ENCODE data around the gene CPS1.

Gene CPS1

DNA sequence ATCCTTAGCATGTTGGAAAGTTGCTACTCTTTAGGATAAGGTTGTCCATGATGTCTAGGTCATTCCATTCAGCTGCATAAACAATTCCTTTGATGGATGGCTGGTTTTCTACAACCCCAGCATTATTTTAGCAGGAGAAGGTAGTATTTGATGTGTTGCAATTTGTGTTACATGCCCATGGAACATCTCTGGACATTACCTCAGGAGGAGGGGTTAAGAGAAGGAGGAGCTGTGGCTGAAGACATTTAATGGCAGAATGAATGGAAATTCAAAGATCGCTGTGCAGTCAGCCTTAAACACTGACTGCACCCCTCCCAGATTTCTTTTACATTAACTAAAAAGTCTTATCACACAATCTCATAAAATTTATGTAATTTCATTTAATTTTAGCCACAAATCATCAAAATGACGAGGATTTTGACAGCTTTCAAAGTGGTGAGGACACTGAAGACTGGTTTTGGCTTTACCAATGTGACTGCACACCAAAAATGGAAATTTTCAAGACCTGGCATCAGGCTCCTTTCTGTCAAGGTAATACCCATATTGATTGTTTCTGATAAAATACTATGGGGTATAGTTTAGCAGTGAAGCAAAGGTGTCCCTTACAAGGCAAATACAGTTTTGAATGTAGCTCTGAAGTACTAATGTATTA is at the start of gene CPS1:
Gene CPS1, plus strand, starts transcription at position 271 of the 652 bp plus-strand sequence. Its CDS starts 135 bp downstream, at position 406.
- no peak for DNase-seq

DNA sequence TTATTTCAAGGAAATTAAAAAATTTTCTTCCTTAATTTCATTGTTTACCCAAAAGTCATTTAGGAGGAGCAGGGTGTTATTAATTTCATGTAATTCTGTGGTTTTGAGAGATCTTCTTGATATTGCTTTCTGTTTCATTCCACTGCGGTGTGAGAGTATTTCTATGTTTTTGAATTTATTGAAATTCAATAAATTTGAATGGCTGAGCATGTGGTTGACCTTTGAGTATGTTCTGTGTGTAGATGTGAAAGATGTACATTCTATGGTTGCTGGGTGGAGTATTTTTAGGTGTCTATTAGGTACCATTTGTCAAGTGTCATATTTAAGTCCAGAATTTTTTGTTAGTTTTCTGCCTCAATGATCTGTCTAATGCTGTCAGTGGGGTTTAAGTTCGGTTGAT is 40.5 kb upstream of the CPS1 start:
- DNase-seq, result no peak

DNA sequence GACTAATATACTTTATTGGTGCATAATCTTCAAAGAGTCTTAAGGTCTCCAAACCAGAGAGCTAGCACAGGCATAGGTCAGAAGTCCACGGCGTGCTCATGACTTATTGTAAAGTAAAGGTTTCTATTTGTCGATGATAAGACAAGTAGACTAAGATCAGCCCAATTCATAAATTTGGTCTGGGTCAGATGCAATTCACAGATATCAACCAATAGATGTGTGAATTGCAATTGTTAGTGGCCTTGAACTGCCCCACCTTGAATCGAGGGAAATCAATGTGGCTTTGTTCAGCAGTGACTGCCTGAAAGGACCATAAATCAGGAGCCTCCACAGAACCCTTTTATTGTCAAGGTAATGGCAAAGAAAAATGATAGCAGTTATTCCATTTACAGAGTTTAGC is 39.1 kb upstream of the CPS1 start:
- DNase-seq, result no peak

DNA sequence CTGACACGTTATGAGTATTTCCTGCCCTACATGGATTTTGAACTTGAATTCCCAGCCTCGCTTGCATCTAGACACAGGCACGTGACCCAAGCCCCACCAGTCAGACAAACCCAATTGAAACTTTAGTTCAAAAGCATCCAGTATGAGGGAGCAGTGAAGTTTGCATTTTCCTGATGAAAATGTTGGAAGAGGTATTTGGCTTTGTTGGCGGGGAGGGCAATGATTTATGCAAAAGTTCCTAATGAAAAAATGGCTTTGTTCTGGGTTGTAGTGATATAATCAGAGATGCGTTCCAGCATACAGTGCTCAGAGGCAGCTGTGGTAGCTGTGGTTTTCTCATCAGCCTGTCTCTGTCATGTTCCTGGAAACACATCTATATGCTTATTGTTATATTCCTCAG is 36.8 kb upstream of the CPS1 start:
- DNase-seq, result no peak

DNA sequence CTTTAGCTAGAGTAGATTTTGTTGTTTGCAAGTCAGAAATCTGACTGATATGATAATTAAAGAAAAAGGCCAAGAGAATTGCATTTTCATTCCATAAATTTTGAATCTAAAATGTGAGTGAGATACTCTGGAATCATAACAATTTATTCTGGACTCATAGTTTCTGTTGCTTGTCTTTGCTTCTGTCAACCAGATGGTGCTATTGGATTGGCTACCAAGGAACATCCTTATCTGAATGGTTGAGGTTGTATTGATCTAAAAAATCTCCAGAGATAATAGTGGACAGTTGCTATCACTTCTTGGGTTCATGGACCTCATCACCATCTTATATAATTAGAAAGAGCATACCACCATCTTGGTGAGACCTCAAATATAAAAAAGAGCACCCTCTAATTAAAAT is 34.0 kb upstream of the CPS1 start:
- DNase-seq, result no peak

DNA sequence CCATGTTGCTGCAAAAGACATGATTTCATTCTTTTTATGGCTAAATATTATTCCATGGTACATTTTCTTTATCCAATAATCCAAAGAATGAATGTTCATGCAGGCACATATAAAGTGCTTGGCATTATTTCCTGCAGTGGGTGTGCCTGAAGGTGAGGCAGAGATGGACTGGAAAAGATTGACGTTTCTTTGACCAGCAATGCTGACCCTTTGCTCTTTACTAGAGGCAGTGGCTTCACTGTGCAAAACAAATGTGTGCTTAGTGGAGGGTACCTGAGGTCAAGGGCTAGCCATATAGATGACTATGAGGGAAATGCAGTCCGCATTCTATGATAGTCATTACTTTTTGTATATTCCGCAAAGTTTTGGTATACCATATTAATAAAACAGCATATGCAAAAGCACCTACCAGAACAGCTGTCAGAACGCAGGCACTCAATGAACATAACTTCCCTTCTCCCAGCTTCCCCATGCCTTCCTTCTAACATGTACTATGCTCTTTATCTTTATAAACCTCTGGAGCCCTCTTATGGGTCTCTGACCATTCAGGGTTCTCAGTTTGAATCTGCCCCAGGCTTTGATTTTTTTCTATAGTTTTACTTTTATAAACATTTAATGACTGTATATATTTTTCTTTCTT is 32.6 kb upstream of the CPS1 start:
- DNase-seq, result no peak

DNA sequence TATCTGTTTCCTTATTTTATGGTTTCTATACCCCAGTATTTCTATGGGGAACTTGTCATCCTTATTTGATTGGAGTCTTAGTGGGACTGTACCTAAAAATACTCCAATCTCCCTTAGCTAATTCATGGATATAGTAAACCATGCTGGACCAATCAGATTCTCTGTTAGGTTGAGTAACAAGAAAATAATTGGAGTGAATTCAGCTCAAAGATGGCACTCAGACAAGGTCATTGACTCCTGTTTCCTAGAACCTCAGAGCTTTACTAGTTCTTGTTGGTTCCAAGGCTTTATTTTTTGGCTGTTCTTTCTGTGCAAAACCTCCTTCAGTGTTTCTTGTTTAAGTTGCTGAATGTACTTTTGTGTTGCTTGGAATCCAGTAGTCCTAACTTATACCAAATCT is 31.9 kb upstream of the CPS1 start:
- no peak for DNase-seq

DNA sequence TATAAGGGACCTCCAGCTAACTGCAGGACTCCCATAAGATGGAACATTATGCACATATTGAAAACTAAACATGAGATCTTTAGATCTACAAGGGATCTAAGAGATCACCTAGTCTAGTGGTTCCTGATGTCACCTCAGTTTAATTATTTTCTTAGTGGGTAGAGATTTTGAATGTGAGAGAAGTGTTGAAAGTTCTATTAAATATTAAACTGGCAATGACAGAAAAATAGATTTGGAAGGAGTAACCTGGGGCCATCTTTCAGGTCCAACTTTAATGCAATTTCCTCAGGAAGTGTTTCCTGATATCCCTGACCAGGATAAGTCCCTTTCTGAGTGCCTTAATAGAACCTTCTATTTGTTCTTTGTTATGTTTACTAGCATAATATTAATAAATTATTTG is 29.1 kb upstream of the CPS1 start:
- no peak for DNase-seq

DNA sequence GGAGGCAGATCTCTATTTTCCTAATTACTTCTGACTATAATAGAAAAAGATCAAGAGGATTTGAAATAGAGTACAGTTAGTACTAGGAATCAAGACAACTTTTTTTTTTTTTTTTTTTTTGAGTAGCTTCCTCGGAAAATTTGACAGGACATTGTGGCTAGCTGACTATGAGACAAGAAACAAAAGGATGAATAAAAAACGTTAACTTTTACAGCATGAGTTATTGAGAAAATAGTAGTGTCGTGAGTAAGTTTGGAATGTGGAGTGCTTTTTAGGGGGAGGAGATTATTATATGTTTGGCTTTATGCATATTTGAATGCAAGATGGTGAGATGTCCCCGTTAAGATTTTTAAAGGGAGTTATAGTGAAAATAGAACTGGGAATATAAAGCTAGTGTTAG is 27.7 kb upstream of the CPS1 start:
- no peak for DNase-seq

DNA sequence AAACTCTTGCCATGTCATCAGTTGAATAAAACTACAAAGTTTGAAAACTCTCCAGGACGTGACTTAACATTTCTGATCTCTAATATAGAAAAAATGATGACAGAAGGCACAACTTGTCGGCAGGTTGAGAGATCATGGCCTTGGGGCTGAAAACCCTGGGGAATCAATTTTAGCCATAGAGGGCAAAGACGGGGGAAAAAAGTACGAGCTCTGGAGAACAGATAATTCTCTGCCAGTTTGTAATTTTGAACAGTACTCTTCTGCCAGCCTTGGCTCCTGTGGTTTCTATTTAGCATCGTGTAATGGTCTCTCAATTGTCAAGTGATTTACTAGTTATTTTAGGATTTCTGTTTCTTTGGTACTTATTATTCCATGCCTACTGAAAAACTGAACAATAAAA is 25.3 kb upstream of the CPS1 start:
- no peak for DNase-seq

DNA sequence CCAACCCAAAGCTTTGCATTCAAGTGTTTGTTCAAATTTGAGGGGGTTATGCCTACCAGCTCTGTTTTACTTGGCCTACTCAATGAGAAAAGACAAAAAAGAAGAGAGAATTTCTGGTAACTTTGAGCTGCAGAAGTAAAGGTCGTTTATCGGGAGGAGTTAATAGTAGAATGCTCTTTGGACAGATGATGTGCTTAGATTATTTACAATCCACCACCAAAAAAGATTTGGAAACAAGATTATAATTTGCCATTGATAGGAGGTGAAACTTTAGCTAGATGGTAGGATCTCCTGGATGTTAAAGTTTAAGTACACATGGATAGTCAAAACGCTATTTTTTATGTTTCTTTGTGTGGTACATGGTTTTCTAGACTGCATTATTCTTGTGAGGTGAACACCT is 24.9 kb upstream of the CPS1 start:
- no peak for DNase-seq

DNA sequence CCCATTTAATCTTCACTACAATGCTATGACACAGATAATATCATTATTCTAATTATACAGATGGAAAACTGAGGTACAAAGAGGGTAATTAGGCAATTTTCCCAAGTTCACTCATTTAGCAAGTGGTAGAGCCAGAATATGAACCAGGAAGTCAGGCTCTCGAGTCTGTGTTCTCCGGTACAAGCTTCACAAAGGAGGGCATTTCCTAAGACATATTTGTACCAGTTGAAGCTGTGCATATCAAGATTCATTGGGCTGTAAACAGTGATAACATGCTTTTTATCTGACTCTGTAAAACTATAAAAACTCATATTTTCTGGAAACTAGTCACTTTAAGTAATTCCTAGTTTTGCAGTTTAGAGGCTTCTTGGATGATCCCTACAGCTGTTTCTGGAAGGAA is 23.0 kb upstream of the CPS1 start:
- no peak for DNase-seq

DNA sequence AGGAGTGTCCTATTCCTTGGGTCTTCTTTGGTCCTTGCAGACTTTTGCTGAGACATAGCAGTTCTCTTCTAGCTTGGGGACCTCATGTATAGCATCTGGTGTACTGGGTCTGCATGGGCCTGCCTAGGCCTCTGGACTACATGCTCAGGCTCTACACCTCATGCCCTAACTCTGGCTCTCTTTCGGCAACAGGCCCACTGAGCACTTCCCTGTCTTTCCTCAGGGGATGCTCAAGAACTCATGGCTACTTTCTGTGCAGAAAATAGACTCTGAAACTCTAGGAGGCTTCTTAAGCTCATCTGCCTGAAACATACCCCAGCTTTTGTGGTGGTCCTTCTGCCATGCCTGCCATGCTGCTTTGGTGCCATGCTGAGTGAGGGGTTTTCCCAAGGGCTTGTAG is 21.5 kb upstream of the CPS1 start:
- DNase-seq, result no peak

DNA sequence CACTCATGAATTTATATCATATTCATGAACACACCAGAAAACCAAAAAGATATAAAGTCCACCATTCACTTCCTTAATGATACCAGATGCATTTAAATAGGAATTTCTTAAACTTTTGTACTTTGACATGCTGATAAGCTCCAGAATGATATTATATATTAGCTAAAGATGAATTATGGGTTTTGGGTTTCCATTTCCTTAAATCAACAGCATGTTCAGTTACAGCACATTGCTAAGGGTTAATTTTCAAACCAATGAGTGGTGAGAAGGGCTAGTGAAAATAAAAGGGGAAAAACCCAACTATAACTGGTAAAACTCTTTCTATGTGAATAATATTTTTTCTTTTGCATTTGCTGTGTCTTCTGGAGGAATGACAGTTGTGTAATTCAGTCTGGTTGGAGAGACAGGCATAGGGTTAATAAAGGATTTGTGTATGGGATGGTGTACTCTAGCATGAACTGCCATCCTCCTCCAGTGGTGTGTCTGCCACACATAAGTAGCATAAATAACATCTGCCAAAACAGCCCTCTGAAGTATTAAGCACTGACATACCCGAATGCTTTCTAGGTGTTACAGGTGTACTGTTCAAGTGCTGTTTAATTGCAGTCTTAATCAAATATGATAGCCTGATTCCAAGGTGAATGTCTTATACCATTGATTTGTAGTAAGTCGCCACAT is 19.3 kb upstream of the CPS1 start:
- DNase-seq, result no peak

DNA sequence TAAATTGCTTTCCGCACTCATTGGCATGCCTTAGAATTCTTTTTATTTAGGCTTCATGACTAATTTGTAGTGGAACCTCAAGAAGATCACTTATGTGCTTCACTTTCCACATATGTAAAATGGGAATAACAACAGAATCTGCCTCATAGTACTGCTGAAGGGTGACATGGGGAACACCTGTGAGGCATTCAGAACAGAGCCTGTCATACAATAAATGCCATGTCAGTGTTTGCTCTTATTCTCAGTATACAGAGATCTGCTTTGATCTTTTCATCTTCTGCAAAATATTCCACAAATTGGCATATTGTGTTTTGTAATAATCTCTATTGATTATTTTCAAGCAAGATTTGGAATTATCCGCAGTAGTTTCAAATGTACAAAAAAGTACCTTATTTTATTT is 17.4 kb upstream of the CPS1 start:
- DNase-seq, result no peak

DNA sequence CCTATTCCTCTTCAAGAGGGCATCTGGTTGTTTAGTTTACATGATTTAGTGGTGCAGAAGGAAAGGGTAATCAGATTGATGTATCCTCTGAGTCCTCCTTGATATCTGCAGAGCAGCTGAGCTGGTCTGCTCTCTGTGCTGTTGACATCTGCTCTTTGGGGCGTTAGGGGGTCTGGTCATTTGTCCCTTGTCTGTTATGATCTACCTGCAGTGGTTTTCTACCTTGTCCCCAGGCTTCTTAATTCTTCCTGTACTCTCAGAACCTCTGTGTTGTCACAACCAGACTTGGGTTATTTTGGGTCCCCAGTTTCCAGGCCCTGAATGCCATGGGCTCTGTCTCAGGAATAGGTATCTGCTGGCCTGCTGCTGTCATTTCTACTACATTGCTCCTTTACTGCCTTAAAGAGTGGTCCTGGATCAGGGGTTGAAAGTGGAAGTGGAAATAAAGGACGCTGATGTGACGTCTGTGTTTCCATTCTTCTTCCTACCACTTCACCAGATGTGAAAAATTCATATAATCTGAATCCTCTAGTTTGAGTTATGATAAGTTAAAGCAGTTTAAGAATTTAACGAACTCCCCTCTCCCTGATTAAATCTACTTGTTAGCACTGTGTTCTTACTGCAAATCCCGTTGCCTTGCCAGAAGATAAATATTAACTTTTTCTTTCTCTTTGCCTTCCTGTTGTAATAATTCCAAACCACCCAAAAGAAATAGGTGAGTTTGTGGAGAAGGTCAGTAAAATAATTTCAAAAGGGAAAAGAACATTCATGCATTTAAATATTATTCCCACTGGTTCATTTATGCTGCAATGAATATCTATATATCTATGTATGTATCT is 16.6 kb upstream of the CPS1 start:
- no peak for DNase-seq

DNA sequence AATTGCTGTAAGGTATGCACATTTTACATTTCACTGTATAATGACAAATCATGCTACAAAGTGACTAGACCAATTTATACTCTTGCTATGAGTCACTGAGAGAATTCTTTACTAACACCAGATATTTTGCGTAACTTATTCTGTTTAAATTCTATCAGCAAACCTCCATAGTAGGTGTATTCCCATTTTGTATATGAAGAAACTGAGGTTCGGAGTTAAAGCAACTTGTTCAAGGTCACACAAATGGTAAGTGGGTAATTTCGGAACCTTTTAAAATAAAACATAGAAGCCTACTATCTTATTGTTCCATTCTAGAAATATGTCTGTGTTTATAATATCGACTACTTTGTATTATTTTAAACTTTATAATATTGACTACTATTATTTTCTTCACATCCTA is 15.9 kb upstream of the CPS1 start:
- no peak for DNase-seq

DNA sequence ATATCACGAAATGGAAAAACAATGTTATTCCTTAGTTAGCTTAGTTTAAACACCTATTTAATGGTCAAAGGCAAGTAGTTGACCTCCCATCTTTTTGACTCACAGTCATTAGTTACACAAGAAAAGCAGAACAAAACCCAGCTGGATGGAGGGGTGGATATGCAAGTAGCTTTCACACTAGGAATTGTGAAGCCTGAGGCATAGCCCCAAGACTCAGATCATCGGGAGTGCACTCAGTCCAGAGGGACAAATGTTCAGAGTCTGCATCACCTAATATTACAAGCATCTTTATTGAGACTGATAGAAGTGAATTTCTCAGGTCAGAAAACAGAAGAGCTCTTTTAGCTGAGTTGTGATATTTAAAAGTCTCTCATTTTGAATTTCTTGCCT is 15.5 kb upstream of the CPS1 start:
- DNase-seq, result no peak

DNA sequence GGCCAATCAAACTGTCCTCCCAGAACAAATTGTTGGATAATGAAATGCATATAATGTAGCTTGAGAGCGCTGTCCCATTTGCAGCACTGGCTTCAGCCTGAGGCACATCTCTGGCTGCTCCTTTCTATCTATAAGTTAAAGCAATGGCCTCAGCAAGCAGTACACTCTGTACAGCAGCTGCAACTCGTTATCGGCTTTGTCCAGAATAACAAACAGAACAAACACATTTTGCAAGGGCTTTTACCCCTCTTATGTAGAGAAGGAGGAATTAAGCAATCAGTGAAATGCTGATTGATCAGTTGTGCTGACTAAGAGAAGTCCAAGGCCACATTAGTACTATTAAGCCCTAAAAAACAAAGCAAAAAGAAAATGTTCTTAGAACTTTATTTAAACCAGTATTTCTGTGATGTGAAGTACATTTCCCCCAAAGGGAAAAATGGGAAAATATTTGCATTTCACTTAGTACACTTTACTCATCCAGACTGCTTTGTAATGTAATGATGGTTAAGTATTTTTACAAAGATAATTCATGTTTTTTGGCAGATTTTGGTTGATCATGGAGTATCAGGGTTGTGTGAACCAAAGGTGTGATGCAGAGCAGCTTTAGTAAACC is 15.0 kb upstream of the CPS1 start:
- DNase-seq, result no peak

DNA sequence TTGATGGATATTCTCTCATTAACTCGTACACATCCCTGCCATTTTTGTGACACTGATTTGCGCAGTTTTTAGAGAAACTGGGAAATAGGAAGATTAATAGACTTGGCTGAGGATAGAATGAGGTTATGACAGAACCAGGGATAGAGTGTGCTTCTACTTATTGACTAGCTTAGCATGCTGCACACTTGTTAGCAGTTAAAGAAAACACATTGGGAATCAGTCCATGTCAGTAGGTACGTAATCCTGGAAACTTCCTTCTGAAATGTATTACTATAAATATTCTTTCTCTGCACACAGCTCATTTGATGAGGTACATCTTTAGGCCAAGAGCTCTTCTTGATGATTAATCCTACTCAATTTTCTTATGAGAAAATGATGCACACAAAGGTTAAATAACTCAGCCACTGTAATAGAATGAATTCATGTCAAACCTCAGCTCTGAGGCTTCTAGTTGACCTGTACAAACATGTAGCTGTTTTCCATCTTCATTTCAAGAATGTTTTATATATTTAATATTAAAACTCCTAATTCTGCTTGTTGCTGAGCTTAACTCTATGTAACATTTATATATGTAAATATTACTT is 12.3 kb upstream of the CPS1 start:
- no peak for DNase-seq

DNA sequence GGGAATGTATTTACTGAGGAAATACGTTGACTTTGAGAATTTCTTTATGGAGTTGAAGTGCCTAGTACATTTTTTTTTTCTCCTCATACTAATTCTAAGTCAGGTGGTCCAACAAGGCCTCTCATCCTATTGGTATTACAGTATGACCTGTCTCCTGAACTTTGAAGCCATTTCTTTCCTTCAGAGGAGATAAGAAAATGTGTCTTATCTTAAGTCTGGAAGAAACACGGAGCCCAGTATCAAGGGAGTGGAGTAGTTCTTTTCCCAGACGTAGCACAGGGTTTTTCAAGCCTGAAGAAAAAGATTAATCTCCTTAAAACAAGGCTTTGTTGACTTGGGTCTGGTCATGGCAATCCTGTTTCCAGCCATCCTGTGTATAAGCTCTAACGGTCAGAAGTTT is 11.6 kb upstream of the CPS1 start:
- DNase-seq, result no peak

DNA sequence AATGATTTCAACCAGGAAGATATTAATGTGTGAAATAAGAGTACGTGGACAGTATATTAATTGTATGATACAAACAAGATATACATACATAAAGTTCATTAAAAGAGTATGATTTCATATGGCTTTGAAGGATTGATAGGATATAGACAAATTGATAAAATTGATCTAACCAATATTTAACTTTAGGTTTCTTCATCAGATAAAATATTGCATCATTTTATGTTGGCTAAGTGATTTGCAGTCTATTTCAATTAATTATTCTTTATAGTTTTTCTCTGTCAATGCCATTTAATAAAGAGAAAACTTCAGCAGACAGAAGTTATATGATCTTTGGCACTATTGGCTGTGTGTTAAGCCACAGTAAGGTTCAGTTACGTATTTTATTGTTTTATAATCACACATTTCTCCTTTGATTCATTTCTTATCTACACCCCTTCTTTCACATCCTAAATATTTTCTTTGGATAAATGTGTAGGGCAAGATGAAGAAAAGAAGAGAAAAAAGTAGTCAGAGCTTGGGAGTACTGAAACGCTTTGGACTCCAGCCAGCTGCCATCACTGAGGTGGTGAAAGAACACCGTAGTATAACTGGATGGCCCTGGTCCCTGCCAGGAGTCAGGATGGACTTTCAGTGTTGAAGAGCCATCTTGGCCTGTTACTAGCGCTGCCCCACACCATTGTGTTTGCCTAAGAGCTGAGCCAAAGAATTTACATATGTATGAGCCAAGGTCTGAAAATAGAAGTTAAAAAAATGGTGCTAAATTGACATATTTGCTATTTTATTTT is 9.8 kb upstream of the CPS1 start:
- DNase-seq, result no peak
